Hematopoietic multipotent progenitor cell treated with erythropoietin and hydrocortisone succinate and interleukin-3 and kit ligand, for 6 days (in vitro differentiated cells): ENCODE data around the gene STARD13.
"Not testable (repeated sequence)": the region's sequence is repeated elsewhere in the genome, so short reads cannot be mapped to it uniquely, and the experiment has no call there.

Experiments used
- DNase-seq: peaks from one replicate; pipeline ENCODE4 v3.0.0-alpha.2; 2015

Gene STARD13

GRCh38 chr13:33195693-33196464 is 89.7 kb downstream of the STARD13 start:
- no peak for DNase-seq

DNA sequence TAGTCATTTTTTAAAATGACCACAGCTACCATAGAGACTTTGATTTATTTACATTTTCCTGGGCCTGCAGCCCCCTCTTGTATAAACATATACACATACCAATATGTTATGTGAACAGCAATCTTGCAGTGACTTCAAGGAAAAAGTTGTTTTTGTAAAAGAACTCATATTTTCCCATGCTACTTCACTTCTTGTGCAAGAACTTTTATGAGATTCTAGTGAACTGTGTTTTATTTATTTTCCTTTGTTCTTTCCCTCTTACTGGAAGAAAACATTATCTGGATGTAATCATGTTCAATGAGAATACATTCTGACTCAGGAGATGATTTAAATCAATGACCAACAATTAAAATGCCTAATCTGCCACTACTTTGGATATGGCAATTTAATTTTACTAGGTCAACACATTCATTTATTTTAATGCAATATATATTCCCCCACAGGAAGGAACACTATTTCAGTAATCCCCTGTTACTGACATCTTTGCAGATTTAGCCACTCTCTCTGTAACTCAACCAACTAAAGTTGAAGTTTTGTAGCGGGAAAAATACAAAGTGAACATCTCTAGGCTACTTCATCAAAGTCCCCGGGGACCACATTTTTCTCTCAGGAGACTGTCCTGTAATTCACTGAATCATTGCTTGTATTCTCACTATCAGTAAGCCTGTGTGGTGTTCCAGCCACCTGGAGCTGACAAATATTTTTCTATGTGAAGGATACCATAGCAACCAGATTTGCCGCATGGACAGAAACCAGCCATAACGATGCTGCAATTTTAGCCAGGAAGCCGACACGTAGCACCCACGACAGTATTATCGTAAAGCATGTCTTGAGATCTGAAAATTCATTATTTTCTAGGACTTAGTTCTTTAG is 90.5 kb downstream of the STARD13 start:
- DNase-seq: no peak

GRCh38 chr13:33193428-33193974 is 92.1 kb downstream of the STARD13 start:
- no peak for DNase-seq

DNA sequence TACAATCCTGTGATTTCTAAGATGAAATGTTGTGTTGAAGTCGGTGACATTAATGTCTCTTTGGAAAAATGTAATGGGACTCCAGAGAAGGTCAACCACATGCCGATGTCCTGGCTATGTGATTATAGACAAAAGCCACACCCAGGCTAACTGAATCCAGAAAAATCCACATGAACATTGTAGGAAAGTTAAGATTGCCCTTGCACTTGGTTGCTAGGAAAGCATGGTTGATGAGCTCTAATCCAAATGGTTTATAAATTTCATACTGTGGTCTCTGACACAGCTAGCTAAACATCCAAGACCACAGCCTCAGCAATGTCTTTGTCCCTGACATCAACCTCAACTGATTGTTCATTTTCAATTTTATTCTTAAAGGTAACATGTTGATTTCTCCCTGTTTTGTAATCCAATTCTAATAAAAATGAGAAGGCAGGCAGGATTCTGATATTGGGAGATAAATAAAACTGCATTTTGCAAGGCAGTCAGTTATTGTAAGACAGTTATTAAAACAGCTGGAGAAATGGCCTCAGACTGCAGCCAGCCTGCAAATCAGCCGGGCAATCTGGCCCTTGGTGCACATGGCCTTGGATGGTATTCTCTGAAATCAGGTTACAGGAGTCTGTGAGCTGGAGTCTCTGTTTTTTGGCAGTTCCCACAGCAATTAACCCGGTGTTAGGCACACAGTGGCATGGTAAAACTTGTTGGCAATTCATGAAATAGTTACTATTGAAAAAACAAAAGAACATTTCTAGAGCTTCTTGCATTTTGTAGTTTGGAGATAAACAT is 93.9 kb downstream of the STARD13 start:
- no peak for DNase-seq

- DNase-seq: no peak
Measured at GRCh38 chr13:33189470-33189869, 96.1 kb downstream of the STARD13 start.

DNA sequence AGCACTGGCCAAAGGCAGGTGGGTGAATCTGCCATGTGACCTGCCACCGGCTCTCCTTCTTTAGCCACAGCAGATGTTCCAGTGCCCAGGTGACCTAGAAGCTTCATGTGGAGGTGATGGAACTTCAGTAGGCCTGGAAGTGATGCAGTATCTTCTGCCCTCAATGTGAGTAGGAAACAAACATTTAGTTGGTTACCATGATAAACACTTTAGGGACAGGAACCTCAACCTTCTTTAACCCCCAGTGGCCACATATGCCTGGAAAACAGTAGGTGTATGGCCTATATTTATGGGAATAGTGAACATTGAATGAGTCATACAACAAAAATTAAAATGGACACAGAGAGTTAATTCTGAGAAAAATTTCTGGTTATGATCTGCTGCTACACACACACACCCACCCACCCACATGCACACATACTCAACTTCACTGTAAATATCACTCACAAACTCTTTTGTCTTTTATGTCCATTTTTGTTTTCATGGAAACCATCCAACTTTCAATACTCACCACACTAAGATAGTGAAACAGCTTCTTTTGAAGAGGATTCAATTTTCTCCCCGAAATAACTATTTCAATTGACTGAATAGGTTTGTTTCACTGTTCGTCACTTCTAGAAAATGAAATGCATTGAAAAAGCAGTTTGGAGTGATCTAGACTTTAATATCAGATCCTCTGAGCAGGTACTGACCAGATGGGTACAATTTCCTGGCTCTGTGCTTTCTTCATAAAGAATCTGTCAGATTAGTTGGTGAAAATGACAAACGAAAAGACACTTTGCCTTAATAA is 97.3 kb downstream of the STARD13 start:
- DNase-seq: no peak

DNA sequence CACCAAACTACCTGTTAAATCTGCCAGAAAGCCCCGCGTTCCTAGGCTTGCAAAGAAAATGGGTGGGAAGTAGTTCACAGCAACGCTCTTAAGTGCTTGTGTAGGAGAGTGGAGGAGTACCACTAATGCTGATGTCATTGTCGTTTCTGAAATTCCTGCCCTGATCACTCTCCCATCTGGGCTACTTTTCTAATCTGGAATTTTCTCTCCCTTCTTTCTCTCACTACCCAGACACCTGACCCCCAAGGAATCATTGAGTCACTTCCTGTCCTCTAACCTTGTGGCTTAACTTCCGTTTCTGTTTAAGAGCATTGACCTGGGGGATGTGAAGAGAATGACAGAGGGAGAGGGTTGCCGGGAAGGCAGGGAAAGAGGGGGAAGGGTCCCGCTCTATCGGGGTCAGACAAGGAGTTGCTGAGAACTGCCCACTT is 98.7 kb downstream of the STARD13 start:
- DNase-seq: peak; percentile 24

DNA sequence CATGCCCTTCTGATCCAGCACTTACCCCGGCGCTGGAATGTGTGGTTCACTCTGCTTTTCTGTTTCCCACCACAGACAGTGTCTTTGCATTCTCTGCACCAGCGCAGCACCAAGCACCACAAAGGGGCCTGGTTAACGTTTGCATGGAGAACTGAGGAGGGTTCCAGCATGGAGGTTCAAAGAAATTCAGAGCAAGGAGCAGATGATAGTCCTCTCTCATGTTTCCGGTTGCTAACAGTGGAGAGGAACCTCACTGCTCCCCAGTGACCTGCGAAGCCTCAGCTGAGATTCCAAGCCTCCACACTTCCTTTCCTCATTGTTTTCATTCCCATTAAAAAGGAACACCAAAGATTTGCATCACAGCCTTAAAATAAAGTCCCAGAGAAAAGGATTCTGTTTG is 99.7 kb downstream of the STARD13 start:
- no peak for DNase-seq

- no peak for DNase-seq
Measured at GRCh38 chr13:33184530-33184929, 101.0 kb downstream of the STARD13 start.

- no peak for DNase-seq
Measured at GRCh38 chr13:33184112-33184490, 101.5 kb downstream of the STARD13 start.

DNA sequence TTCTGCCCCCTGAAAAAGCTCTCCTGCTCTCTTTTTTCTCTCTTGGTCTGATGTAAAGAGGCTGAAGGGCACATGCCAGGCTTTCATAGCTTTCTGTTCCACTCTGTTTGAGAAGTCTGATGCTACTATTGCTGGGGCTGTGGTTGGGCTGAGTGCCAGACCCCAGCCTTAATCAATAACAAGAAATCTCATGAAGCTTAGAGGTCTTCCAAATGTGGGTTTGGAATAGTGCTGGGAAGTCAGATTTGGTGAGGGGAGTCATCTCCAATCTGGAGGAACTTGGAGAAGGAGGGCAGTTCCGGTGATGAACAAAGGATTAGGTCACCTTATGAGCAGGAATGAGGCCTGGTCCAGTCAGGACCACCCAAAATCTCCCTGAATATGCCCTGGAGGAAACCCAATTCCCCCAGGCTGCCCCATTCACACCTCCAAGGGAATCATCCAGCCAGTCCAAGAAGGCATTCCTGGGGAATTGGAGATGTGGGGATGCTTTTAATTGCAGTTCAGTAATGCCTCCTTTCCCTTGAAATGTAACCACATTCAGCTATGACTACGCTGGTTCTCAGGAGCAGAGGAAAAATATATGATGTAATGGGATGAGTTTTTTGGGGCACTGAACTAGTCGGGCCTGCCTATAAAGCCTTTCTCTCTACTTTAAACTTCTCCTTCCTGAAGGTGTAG is 102.0 kb downstream of the STARD13 start:
- no peak for DNase-seq

GRCh38 chr13:33182729-33183128 is 102.8 kb downstream of the STARD13 start:
- no peak for DNase-seq

- DNase-seq: no peak
Measured at GRCh38 chr13:33181264-33181663, 104.3 kb downstream of the STARD13 start.

GRCh38 chr13:33180122-33180804 is 105.3 kb downstream of the STARD13 start:
- DNase-seq: no peak

- DNase-seq: no peak
Measured at GRCh38 chr13:33179463-33179862, 106.1 kb downstream of the STARD13 start.

GRCh38 chr13:33178209-33178840 is 107.2 kb downstream of the STARD13 start:
- DNase-seq: no peak

DNA sequence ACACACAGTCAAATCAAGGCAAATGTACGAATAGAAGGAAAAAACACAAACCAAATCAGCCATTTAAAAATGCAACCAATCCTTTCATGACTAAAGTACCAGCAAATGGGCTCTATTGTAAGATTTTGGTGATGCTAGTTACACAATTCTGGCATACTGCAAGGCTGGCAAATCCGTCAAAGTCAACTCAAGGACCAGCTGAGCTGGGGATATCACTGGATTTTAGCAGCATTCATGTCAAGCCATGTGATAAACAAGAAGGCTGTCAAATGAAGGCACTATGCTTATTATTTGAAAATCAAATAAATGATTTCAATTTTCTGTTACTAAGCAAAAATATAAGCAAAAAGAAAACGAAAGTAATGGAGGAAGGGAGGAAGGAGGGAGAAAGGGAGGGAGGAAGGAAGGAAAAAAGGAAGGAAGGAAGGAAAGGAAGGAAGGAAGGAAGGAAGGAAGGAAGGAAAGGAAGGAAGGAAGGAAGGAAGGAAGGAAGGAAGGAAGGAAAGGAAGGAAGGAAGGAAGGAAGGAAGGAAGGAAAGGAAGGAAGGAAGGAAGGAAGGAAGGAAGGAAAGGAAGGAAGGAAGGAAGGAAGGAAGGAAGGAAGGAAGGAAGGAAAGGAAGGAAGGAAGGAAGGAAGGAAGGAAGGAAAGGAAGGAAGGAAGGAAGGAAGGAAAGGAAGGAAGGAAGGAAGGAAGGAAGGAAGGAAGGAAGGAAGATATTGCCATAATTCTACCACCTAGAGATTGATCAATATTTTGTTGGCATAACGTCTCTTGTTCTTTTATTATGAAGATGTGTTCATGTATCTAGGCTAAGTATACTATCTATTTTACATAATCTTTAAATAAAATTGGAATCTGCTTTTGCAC is 108.0 kb downstream of the STARD13 start:
- DNase-seq: not testable (repeated sequence)

GRCh38 chr13:33176526-33176925 is 109.0 kb downstream of the STARD13 start:
- DNase-seq: no peak

- no peak for DNase-seq
Measured at GRCh38 chr13:33175991-33176390, 109.6 kb downstream of the STARD13 start.
